Measurements from ENCODE around the gene TUBGCP3. TPM values are rescaled to one million over a fixed set of nuclear protein-coding genes. Genes with fewer than 3 reads are reported as not detected.

The TUBGCP3 gene
- total RNA-seq, 1 experiment from 2014 or later: 51.4 TPM

- RAD21 ChIA-PET (ENCODE audit: low non-redundant PET in 1 of 2, low total read pairs in 2 of 2, uncharacterized antibody in 2 of 2, unreplicated experiment in 2 of 2): no interaction called here
These were observed 108.6 kb downstream of the TUBGCP3 start for GRCh38 chr13:112479389-112479788.

More at GRCh38 chr13:112479389-112479788, 108.6 kb downstream of the TUBGCP3 start:
- no peak for DNase-seq (ENCODE audit: low read depth, low spot score)
- Histone ChIP-seq H2AFZ (ENCODE audit: low read depth, low read length, poor library complexity, severe bottlenecking) (no peak overlapping the region), H3K36me3 (ENCODE audit: control insufficient read depth in 1 of 2, insufficient read depth in 2 of 2, low read length in 2 of 2) (no peaks in the 10 kb centered on the region), H4K20me1 (ENCODE audit: insufficient read depth) (no peaks in the 10 kb centered on the region), H3K9me2 (ENCODE audit: insufficient read depth) (no peaks in the 10 kb centered on the region), H3K79me2 (ENCODE audit: insufficient read depth, low read length) (no peaks in the 10 kb centered on the region), H3K4me1 (ENCODE audit: control insufficient read depth in 1 of 2, insufficient read depth in 2 of 2, low read length in 2 of 2) (no peaks in the 10 kb centered on the region), H3K4me3 (replicated peaks in 1 of 2; ENCODE audit: low read depth in 1 of 2, low read length in 2 of 2) (no peak overlapping the region), H3K9me3 (ENCODE audit: control insufficient read depth in 1 of 2, insufficient read depth in 1 of 2, low read depth in 1 of 2, low read length in 2 of 2) (no peaks in the 10 kb centered on the region), H3K9ac (ENCODE audit: low read length) (no peak overlapping the region), H3K4me2 (ENCODE audit: low read length) (no peak overlapping the region), H3K27ac (ENCODE audit: low read depth, low read length) (no peak overlapping the region), H3K27me3 (ENCODE audit: insufficient read depth, low read length) (no peaks in the 10 kb centered on the region)
- BruUV-seq (replicated peaks): no TSS peak
- TF ChIP-seq TCF7L2 (IDR thresholded peaks at IDR 0.05; ENCODE audit: borderline replicate concordance, extremely low read depth, insufficient read depth, insufficient read length) (no peak), ELF1 (IDR thresholded peaks at IDR 0.05; ENCODE audit: borderline replicate concordance, low read depth) (no peak), EGR1 (IDR thresholded peaks at IDR 0.05; ENCODE audit: low read depth) (no peak), CTCF (IDR thresholded peaks at IDR 0.05 in 2 of 3, conservative IDR thresholded peaks at IDR 0.05 in 1 of 3; ENCODE audit: borderline replicate concordance in 1 of 3, insufficient read depth in 1 of 3, low read depth in 2 of 3, low read length in 2 of 3) (no peak), CBX3 (IDR thresholded peaks at IDR 0.05; ENCODE audit: low read depth) (no peak), RAD21 (IDR thresholded peaks at IDR 0.05; ENCODE audit: low read depth) (no peak), POLR2A (IDR thresholded peaks at IDR 0.05; ENCODE audit: borderline replicate concordance, extremely low read depth, insufficient read depth, insufficient read length) (no peak), EZH2phosphoT487 (IDR thresholded peaks at IDR 0.05; ENCODE audit: borderline replicate concordance) (no peak), MAX (IDR thresholded peaks at IDR 0.05) (no peak), YY1 (IDR thresholded peaks at IDR 0.05; ENCODE audit: extremely low read depth, insufficient replicate concordance, low read depth, low read length) (no peak), CEBPB (IDR thresholded peaks at IDR 0.05; ENCODE audit: low read depth) (no peak)
- no peak for ATAC-seq
- POLR2A ChIA-PET: no interaction called here
- intact Hi-C loops (cut with micrococcal nuclease): no loop called here
- CTCF ChIA-PET: no interaction called here

Measured in HCT116 (cell line).